ENCODE data around the gene CDC42EP2.
"Not testable (repeated sequence)": the region's sequence is repeated elsewhere in the genome, so short reads cannot be mapped to it uniquely, and the experiment has no call there.

Gene CDC42EP2

GRCh38 chr11:65317025-65317786 is 2.5 kb downstream of the CDC42EP2 start:
- DNase-seq (ENCODE audit: low spot score) (peak; percentile 57), FAIRE-seq (no peak)

GRCh38 chr11:65320386-65321075 is 5.9 kb downstream of the CDC42EP2 start:
- DNase-seq (ENCODE audit: low spot score) (no peak), FAIRE-seq (no peak)

- FAIRE-seq, result no peak
- DNase-seq (ENCODE audit: low spot score), result no peak
Observed at GRCh38 chr11:65321076-65321475, 6.4 kb downstream of the CDC42EP2 start.

GRCh38 chr11:65321828-65322485 is 7.3 kb downstream of the CDC42EP2 start:
- FAIRE-seq, result no peak
- DNase-seq (ENCODE audit: low spot score), result no peak

GRCh38 chr11:65323813-65324212 is 9.1 kb downstream of the CDC42EP2 start:
- DNase-seq (ENCODE audit: low spot score) (no peak), FAIRE-seq (peak; percentile 72)

GRCh38 chr11:65325435-65325834 is 10.8 kb downstream of the CDC42EP2 start:
- FAIRE-seq (no peak), DNase-seq (ENCODE audit: low spot score) (no peak)

GRCh38 chr11:65327021-65327420 is 12.4 kb downstream of the CDC42EP2 start:
- DNase-seq (ENCODE audit: low spot score) (no peak), FAIRE-seq (no peak)

- no peak for FAIRE-seq
- DNase-seq (ENCODE audit: low spot score), result no peak
Observed at GRCh38 chr11:65329478-65329877, 14.8 kb downstream of the CDC42EP2 start.

- FAIRE-seq (no peak), DNase-seq (ENCODE audit: low spot score) (peak; percentile 72)
Observed at GRCh38 chr11:65329944-65330403, 15.3 kb downstream of the CDC42EP2 start.

- no peak for FAIRE-seq
Observed at GRCh38 chr11:65330544-65330943, 15.9 kb downstream of the CDC42EP2 start.

GRCh38 chr11:65332591-65332990 is 17.9 kb downstream of the CDC42EP2 start:
- not testable (repeated sequence) for FAIRE-seq; DNase-seq (ENCODE audit: low spot score)

More at GRCh38 chr11:65330544-65330943, 15.9 kb downstream of the CDC42EP2 start:
- no peak for DNase-seq (ENCODE audit: low spot score)

- DNase-seq (ENCODE audit: low spot score), result no peak
- FAIRE-seq, result no peak
Observed at GRCh38 chr11:65334696-65335295, 20.1 kb downstream of the CDC42EP2 start.

GRCh38 chr11:65338676-65339075 is 24.0 kb downstream of the CDC42EP2 start:
- DNase-seq (ENCODE audit: low spot score), result no peak

GRCh38 chr11:65340226-65340625 is 25.6 kb downstream of the CDC42EP2 start:
- DNase-seq (ENCODE audit: low spot score), result no peak
- FAIRE-seq, result no peak

More at GRCh38 chr11:65338676-65339075, 24.0 kb downstream of the CDC42EP2 start:
- no peak for FAIRE-seq

- DNase-seq (ENCODE audit: low spot score) (no peak), FAIRE-seq (no peak)
Observed at GRCh38 chr11:65341856-65342255, 27.2 kb downstream of the CDC42EP2 start.

- FAIRE-seq (no peak), DNase-seq (ENCODE audit: low spot score) (no peak)
Observed at GRCh38 chr11:65351511-65351910, 36.8 kb downstream of the CDC42EP2 start.

GRCh38 chr11:65352783-65353182 is 38.1 kb downstream of the CDC42EP2 start:
- FAIRE-seq, result no peak
- DNase-seq (ENCODE audit: low spot score), result no peak

- no peak for DNase-seq (ENCODE audit: low spot score)
- no peak for FAIRE-seq
Observed at GRCh38 chr11:65353376-65353775, 38.7 kb downstream of the CDC42EP2 start.

GRCh38 chr11:65353900-65354264 is 39.2 kb downstream of the CDC42EP2 start:
- no peak for FAIRE-seq
- DNase-seq (ENCODE audit: low spot score), result no peak

GRCh38 chr11:65354265-65355012 is 39.8 kb downstream of the CDC42EP2 start, which contains the start of gene TIGD3:
TSS of gene TIGD3 (plus strand) at chr11:65354751. CDS start at chr11:65355809, 1,058 bp downstream.
- DNase-seq (ENCODE audit: low spot score), result peak; percentile 99
- FAIRE-seq, result peak; percentile 93

All from urothelium cell line (cell line).